Activated T-helper 1 cell treated with anti-CD3 and anti-CD28 coated beads, Interleukin-12 subunit alpha, Interleukin-12 subunit beta, Interleukin-2, Interleukin-4 antibody, amounts not matched to agents 30 ng/mL and 10 ng/mL and 1 ng/mL, durations not matched to agents 14 hours and 24 hours and 36 hours (primary cell): Measurements from ENCODE around the gene ATP8B4. TPM values are rescaled to one million over a fixed set of nuclear protein-coding genes. Genes with fewer than 3 reads are reported as not detected.

Experiments used
- DNase-seq: peaks from one replicate; pipeline ENCODE4 v3.0.0; 2021; ENCODE audit warnings: low spot score
- H3K27ac Mint-ChIP-seq: one replicate; pipeline ENCODE4 v1.8.0; 2021; ENCODE audit warnings: mild to moderate bottlenecking, mixed read lengths
- H3K27me3 Mint-ChIP-seq: one replicate; pipeline ENCODE4 v1.8.0; 2022; ENCODE audit warnings: mild to moderate bottlenecking, moderate library complexity, mixed read lengths; ENCODE audit not compliant: insufficient read depth
- H3K36me3 Mint-ChIP-seq: one replicate; pipeline ENCODE4 v1.8.0; 2021; ENCODE audit warnings: low read depth, mixed read lengths
- H3K4me1 Mint-ChIP-seq: one replicate; pipeline ENCODE4 v1.8.0; 2021; ENCODE audit warnings: low read depth, mixed read lengths
- H3K4me3 Mint-ChIP-seq: one replicate; pipeline ENCODE4 v1.8.0; 2021; ENCODE audit warnings: mild to moderate bottlenecking, moderate library complexity, mixed read lengths
- H3K9me3 Mint-ChIP-seq: one replicate; pipeline ENCODE4 v1.8.0; 2021; ENCODE audit warnings: mixed read lengths
- intact Hi-C: fragments of 100-400 bp; cut with micrococcal nuclease; formaldehyde crosslinking; loops from one replicate; pipeline ENCODE4 v1.15.1; 2024
- total RNA-seq: library from RNA; stranded (reverse); gene quantifications from 2 replicates; pipeline ENCODE4 v1.2.3, GENCODE V29; 2022

Gene ATP8B4
- total RNA-seq, 1 donor from 2014 or later = 49.7 TPM

GRCh38 chr15:50149090-50149489 is 30.1 kb upstream of the ATP8B4 start:
- Mint-ChIP-seq H3K27me3 (no peaks in the 10 kb centered on the region), H3K9me3 (peaks cover 3% of the 10 kb centered on the region), H3K36me3 (peaks cover 12% of the 10 kb centered on the region), H3K4me3 (no peak overlapping the region), H3K27ac (no peak overlapping the region), H3K4me1 (peaks cover 45% of the 10 kb centered on the region)
- intact Hi-C loops = loop anchor here (5.0 to 10.0 kb wide), 2 partner anchors 274 to 1287 kb away; no protein-coding TSS in a partner anchor
- DNase-seq = no peak

- Mint-ChIP-seq H3K27me3 (no peaks in the 10 kb centered on the region), H3K36me3 (peaks cover 17% of the 10 kb centered on the region)
Observed at GRCh38 chr15:50148362-50148963, 29.4 kb upstream of the ATP8B4 start.

GRCh38 chr15:50146632-50147031 is 27.6 kb upstream of the ATP8B4 start:
- H3K9me3 Mint-ChIP-seq = peaks cover 5% of the 10 kb centered on the region
- peaks cover 22% of the 10 kb centered on the region for H3K36me3 Mint-ChIP-seq
- peaks cover 60% of the 10 kb centered on the region for H3K4me1 Mint-ChIP-seq
- H3K27me3 Mint-ChIP-seq = no peaks in the 10 kb centered on the region
- no peak for DNase-seq
- no peak overlapping the region for H3K4me3 Mint-ChIP-seq
- H3K27ac Mint-ChIP-seq = peak overlapping the region; percentile 34
- intact Hi-C loops = loop anchor here (5.0 to 10.0 kb wide), 2 partner anchors 272 to 1284 kb away; no protein-coding TSS in a partner anchor

More at GRCh38 chr15:50148362-50148963, 29.4 kb upstream of the ATP8B4 start:
- no peak overlapping the region for H3K27ac Mint-ChIP-seq
- no peak for DNase-seq
- no peak overlapping the region for H3K4me3 Mint-ChIP-seq
- H3K9me3 Mint-ChIP-seq = peaks cover 5% of the 10 kb centered on the region
- H3K4me1 Mint-ChIP-seq = peaks cover 51% of the 10 kb centered on the region
- intact Hi-C loops = loop anchor here (5.0 to 10.0 kb wide), 2 partner anchors 274 to 1286 kb away; no protein-coding TSS in a partner anchor

- H3K4me3 Mint-ChIP-seq = no peak overlapping the region
- intact Hi-C loops = loop anchor here (1.0 to 10.0 kb wide), 6 partner anchors 171 to 1283 kb away; no protein-coding TSS in a partner anchor
- no peak overlapping the region for H3K27ac Mint-ChIP-seq
- H3K9me3 Mint-ChIP-seq = peaks cover 10% of the 10 kb centered on the region
- no peaks in the 10 kb centered on the region for H3K27me3 Mint-ChIP-seq
- DNase-seq = no peak
- H3K4me1 Mint-ChIP-seq = peaks cover 62% of the 10 kb centered on the region
- peaks cover 27% of the 10 kb centered on the region for H3K36me3 Mint-ChIP-seq
Observed at GRCh38 chr15:50145451-50145872, 26.4 kb upstream of the ATP8B4 start.

- Mint-ChIP-seq H3K27me3 (no peaks in the 10 kb centered on the region), H3K9me3 (peaks cover 10% of the 10 kb centered on the region), H3K4me3 (no peak overlapping the region), H3K4me1 (peaks cover 60% of the 10 kb centered on the region), H3K36me3 (peaks cover 30% of the 10 kb centered on the region), H3K27ac (peak overlapping the region; percentile 64)
- intact Hi-C loops = loop anchor here (1.0 to 10.0 kb wide), 6 partner anchors 172 to 1282 kb away; no protein-coding TSS in a partner anchor
- DNase-seq = no peak
Observed at GRCh38 chr15:50144341-50145120, 25.5 kb upstream of the ATP8B4 start.

GRCh38 chr15:50143255-50143860 is 24.3 kb upstream of the ATP8B4 start:
- intact Hi-C loops = loop anchor here (10.0 kb wide), 1 partner anchor 269 kb away; no protein-coding TSS in a partner anchor
- Mint-ChIP-seq H3K9me3 (peaks cover 10% of the 10 kb centered on the region), H3K4me3 (no peak overlapping the region), H3K36me3 (peaks cover 31% of the 10 kb centered on the region), H3K27ac (no peak overlapping the region), H3K27me3 (no peaks in the 10 kb centered on the region), H3K4me1 (peaks cover 60% of the 10 kb centered on the region)
- DNase-seq = no peak

- peaks cover 74% of the 10 kb centered on the region for H3K4me1 Mint-ChIP-seq
- no peaks in the 10 kb centered on the region for H3K27me3 Mint-ChIP-seq
- peaks cover 40% of the 10 kb centered on the region for H3K36me3 Mint-ChIP-seq
- DNase-seq = no peak
- no peak overlapping the region for H3K4me3 Mint-ChIP-seq
- H3K27ac Mint-ChIP-seq = no peak overlapping the region
- H3K9me3 Mint-ChIP-seq = peaks cover 14% of the 10 kb centered on the region
- intact Hi-C loops = loop anchor here (10.0 kb wide), 1 partner anchor 267 kb away; no protein-coding TSS in a partner anchor
Observed at GRCh38 chr15:50141856-50142255, 22.8 kb upstream of the ATP8B4 start.

- intact Hi-C loops = loop anchor here (10.0 kb wide), 1 partner anchor 266 kb away; no protein-coding TSS in a partner anchor
- peaks cover 38% of the 10 kb centered on the region for H3K36me3 Mint-ChIP-seq
- peaks cover 14% of the 10 kb centered on the region for H3K9me3 Mint-ChIP-seq
- H3K4me1 Mint-ChIP-seq = peaks cover 75% of the 10 kb centered on the region
- DNase-seq = no peak
- no peak overlapping the region for H3K4me3 Mint-ChIP-seq
- H3K27ac Mint-ChIP-seq = peak overlapping the region; percentile 15
- no peaks in the 10 kb centered on the region for H3K27me3 Mint-ChIP-seq
Observed at GRCh38 chr15:50140983-50141382, 21.9 kb upstream of the ATP8B4 start.

- intact Hi-C loops = loop anchor here (10.0 kb wide), 1 partner anchor 265 kb away; no protein-coding TSS in a partner anchor
- H3K4me1 Mint-ChIP-seq = peaks cover 77% of the 10 kb centered on the region
- H3K27ac Mint-ChIP-seq = no peak overlapping the region
- peaks cover 14% of the 10 kb centered on the region for H3K9me3 Mint-ChIP-seq
- H3K36me3 Mint-ChIP-seq = peaks cover 38% of the 10 kb centered on the region
- DNase-seq = no peak
- no peak overlapping the region for H3K4me3 Mint-ChIP-seq
- H3K27me3 Mint-ChIP-seq = no peaks in the 10 kb centered on the region
Observed at GRCh38 chr15:50140098-50140497, 21.1 kb upstream of the ATP8B4 start.

GRCh38 chr15:50138391-50138790 is 19.4 kb upstream of the ATP8B4 start:
- Mint-ChIP-seq H3K4me1 (peaks cover 69% of the 10 kb centered on the region), H3K27me3 (no peaks in the 10 kb centered on the region), H3K4me3 (no peak overlapping the region), H3K36me3 (peaks cover 24% of the 10 kb centered on the region), H3K9me3 (peaks cover 9% of the 10 kb centered on the region), H3K27ac (peak overlapping the region; percentile 98)
- no peak for DNase-seq
- intact Hi-C loops = loop anchor here (5.0 kb wide), 2 partner anchors 131 to 981 kb away; partner anchors contain the start of gene COPS2

GRCh38 chr15:50137893-50138292 is 18.9 kb upstream of the ATP8B4 start:
- Mint-ChIP-seq H3K27me3 (no peaks in the 10 kb centered on the region), H3K36me3 (peaks cover 23% of the 10 kb centered on the region), H3K4me3 (no peak overlapping the region), H3K9me3 (peaks cover 9% of the 10 kb centered on the region), H3K4me1 (peaks cover 64% of the 10 kb centered on the region), H3K27ac (peak overlapping the region; percentile 98)
- no peak for DNase-seq
- intact Hi-C loops = loop anchor here (1.0 to 5.0 kb wide), 3 partner anchors 110 to 981 kb away; partner anchors contain the start of gene COPS2

- peak overlapping the region; percentile 78 for H3K4me3 Mint-ChIP-seq
- H3K36me3 Mint-ChIP-seq = peaks cover 27% of the 10 kb centered on the region
- H3K27me3 Mint-ChIP-seq = no peaks in the 10 kb centered on the region
- H3K27ac Mint-ChIP-seq = peak overlapping the region; percentile 98
- peaks cover 66% of the 10 kb centered on the region for H3K4me1 Mint-ChIP-seq
- intact Hi-C loops = loop anchor here (1.0 to 5.0 kb wide), 3 partner anchors 111 to 980 kb away; partner anchors contain the start of gene COPS2
- peaks cover 13% of the 10 kb centered on the region for H3K9me3 Mint-ChIP-seq
- peak; percentile 26 for DNase-seq
Observed at GRCh38 chr15:50137330-50137761, 18.3 kb upstream of the ATP8B4 start.
